ENCODE measurements around the gene THAP7. TPM values are rescaled to one million over a fixed set of nuclear protein-coding genes. Genes with fewer than 3 reads are reported as not detected.
A peak's percentile ranks its signal among the peaks of the same experiment; 100 is the strongest.

THAP7 gene
- total RNA-seq, 1 donor from 2014 or later = 24.3 TPM

- H3K9me3 ChIP-seq = no peaks in the 10 kb centered on the region
- no peak overlapping the region for H3K27ac ChIP-seq
- no peak overlapping the region for H3K4me3 ChIP-seq
- intact Hi-C loops (cut with DNase I) = no loop called here
- H3K36me3 ChIP-seq = no peaks in the 10 kb centered on the region
- no peaks in the 10 kb centered on the region for H3K27me3 ChIP-seq (ENCODE audit: low read depth)
- no peak for ATAC-seq
- TF ChIP-seq CTCF (IDR thresholded peaks at IDR 0.05) = peak; percentile 16
- DNase-seq = no peak
- no peaks in the 10 kb centered on the region for H3K4me1 ChIP-seq
Measured at GRCh38 chr22:21020802-21021429, 19.0 kb upstream of the THAP7 start.

DNA sequence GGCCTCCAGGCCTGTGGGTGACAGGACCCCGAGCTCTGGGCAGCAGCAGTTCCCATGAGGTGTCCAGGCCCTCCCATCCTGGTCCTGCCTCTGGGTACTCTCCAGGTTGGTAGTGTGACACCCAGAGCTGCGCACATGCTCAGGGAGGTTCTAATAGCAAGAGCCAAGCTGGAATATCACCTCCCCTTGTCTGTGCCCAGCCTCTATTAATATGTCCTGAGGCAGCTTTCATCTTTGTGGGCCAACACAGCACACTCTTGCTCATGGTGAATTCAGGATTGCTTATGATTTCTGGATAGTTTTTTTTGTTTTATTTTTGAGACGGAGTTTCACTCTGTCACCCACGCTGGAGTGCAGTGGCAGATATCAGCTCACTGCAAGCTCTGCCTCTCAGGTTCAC is 16.4 kb upstream of the THAP7 start:
- no peaks in the 10 kb centered on the region for H3K27me3 ChIP-seq (ENCODE audit: low read depth)
- TF ChIP-seq CTCF (IDR thresholded peaks at IDR 0.05) = no peak

DNA sequence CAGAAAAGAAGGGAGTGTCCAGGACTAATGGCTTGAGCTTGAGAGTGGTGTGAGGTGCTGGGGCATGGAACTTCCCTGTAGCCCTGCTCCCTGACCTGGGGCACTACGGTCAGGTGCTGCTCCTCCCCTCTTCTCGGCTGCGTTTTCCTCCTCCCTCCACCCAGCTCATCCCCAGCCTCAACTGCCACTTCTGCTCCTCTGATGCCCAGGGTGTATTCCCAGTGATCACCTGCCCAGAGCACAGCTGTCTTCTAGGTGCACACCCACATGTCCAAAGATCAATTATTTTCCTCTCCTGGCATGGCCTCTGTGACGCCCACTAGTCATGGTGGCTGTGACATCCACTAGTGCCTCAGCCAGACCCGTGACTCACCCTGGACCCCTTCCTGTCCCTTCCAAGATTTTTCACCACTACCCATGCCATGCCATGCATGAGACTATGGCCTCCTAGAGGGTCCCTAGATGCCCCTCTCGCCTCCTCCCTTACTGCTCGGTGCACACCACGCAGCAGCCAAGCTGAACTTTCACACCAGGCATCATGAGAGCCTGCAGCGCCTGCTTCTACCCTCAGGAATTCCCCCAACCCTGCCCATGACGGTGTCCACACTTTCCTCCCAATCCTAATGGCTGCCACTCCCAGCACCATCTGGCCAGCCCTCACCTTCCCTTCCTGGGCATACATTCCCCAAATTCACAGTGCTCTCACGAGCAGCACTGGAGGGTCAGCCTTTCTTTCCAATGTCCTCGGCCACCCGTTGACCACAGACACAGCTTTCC is 14.9 kb upstream of the THAP7 start:
- no peak for ATAC-seq

More for the DNA sequence above, 16.4 kb upstream of the THAP7 start:
- H3K36me3 ChIP-seq = no peaks in the 10 kb centered on the region
- DNase-seq (no peak), ATAC-seq (no peak)
- no peaks in the 10 kb centered on the region for H3K9me3 ChIP-seq
- intact Hi-C loops (cut with DNase I) = no loop called here
- peaks cover 18% of the 10 kb centered on the region for H3K4me1 ChIP-seq
- no peak overlapping the region for H3K27ac ChIP-seq
- H3K4me3 ChIP-seq = no peak overlapping the region

GRCh38 chr22:21015466-21016006 is 13.6 kb upstream of the THAP7 start:
- H3K4me1 ChIP-seq = peaks cover 18% of the 10 kb centered on the region
- H3K27ac ChIP-seq = peak overlapping the region; percentile 77
- ATAC-seq (no peak), DNase-seq (no peak)
- no peaks in the 10 kb centered on the region for H3K36me3 ChIP-seq
- H3K9me3 ChIP-seq = no peaks in the 10 kb centered on the region
- intact Hi-C loops (cut with DNase I) = no loop called here
- H3K27me3 ChIP-seq (ENCODE audit: low read depth) = no peaks in the 10 kb centered on the region
- no peak overlapping the region for H3K4me3 ChIP-seq
- no peak for TF ChIP-seq CTCF (IDR thresholded peaks at IDR 0.05)

More for the DNA sequence above, 14.9 kb upstream of the THAP7 start:
- no peak for DNase-seq
- intact Hi-C loops (cut with DNase I) = no loop called here
- no peak overlapping the region for H3K27ac ChIP-seq
- no peak overlapping the region for H3K4me3 ChIP-seq
- H3K9me3 ChIP-seq = no peaks in the 10 kb centered on the region
- no peaks in the 10 kb centered on the region for H3K36me3 ChIP-seq
- H3K27me3 ChIP-seq (ENCODE audit: low read depth) = no peaks in the 10 kb centered on the region
- TF ChIP-seq CTCF (IDR thresholded peaks at IDR 0.05) = no peak
- H3K4me1 ChIP-seq = peaks cover 18% of the 10 kb centered on the region

DNA sequence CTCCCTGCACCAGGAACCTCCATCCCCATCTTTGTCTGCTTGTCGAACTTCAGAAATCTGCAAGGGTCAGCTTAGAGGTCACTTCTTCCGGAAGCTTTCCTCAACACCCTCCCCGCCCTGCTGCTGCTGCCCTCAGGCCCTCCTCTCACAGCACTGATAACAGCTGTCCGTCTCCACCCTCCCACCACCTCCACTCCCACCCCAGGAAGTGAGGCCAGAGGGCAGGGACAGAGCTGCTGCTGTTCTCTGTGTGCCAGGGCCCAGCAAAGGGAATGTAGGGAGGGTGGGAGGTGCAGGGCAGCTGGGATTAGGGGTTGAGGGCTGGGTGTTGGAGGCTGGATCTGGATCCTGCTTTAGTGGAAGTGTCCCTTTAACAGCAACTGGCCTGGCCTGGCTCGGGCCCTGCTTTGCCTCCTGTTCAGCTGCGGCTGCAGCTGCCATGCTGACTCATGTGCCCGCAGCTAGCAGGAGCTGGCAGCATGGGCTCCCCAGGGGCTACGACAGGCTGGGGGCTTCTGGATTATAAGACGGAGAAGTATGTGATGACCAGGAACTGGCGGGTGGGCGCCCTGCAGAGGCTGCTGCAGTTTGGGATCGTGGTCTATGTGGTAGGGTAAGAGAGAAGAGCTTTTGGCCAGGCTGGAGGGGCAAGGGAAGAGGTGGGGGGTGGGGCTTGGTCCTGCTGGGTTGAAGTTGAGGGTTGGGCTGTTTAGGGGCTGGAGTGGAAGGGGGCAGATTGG is 13.0 kb upstream of the THAP7 start, which contains the start of gene P2RX6:
Gene P2RX6 (plus strand): TSS at position 440 of the 740 bp plus-strand sequence. CDS start 10 bp downstream, at position 450.
- intact Hi-C loops (cut with DNase I) = no loop called here
- peak; percentile 38 to 55 for ATAC-seq
- no peaks in the 10 kb centered on the region for H3K36me3 ChIP-seq

More for the DNA sequence above, 13.0 kb upstream of the THAP7 start, which contains the start of gene P2RX6:
- peaks cover 18% of the 10 kb centered on the region for H3K4me1 ChIP-seq
- TF ChIP-seq CTCF (IDR thresholded peaks at IDR 0.05) = no peak
- peak within 1 kb of the TSS; percentile 77 for H3K27ac ChIP-seq
- peak within 1 kb of the TSS; percentile 60 for H3K4me3 ChIP-seq
- no peaks in the 10 kb centered on the region for H3K9me3 ChIP-seq
- no peaks in the 10 kb centered on the region for H3K27me3 ChIP-seq (ENCODE audit: low read depth)
- peak; percentile 53 for DNase-seq

Measured in lower lobe of right lung (tissue), 2 donors.